GM18909 (cell line): ENCODE results near the gene GPC3.
"Not testable (repeated sequence)": the region's sequence is repeated elsewhere in the genome, so short reads cannot be mapped to it uniquely, and the experiment has no call there.

ENCODE experiments used
- ATAC-seq: cut with Tn5 transposase; IDR thresholded peaks from one replicate; pipeline ENCODE4 v1.9.1; 2021; ENCODE audit warnings: mild to moderate bottlenecking; ENCODE audit not compliant: unreplicated experiment, poor library complexity

Gene GPC3

DNA sequence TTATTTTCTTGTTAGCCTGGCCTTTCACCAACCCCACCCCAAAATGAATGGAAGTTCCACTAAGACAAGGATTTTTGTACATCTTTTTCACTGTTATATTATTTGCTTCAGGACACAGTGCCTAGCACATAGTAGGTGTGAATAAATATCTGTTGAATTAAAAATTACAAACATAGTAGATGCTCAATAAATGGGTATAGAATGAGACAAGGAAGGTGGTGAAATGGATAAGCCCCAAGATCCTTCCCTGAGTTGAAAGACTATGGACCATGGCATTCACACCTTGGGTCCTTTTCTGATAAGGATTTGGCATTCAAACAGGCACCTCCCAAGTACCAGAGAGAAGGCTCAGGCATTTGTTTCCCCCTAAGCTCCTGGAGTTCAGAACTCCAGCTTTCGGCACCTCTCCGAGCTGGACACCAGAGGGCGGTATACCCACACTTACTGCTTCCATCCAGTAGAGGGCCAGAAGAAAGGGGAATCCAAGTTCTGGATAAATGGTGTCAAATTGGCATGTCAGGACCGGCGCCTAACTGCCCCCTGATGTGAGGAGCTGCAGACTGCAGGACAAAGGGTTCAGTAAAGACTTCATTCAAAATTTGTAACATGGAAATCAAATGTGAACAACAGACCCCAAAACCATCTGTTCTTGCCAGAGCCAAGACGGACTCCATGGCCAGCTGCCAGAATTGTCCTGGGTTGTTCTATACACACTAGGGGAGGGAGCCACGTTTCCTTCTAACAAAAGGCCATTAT lies 193.0 kb downstream of the GPC3 start:
- peak; percentile 83 for ATAC-seq

DNA sequence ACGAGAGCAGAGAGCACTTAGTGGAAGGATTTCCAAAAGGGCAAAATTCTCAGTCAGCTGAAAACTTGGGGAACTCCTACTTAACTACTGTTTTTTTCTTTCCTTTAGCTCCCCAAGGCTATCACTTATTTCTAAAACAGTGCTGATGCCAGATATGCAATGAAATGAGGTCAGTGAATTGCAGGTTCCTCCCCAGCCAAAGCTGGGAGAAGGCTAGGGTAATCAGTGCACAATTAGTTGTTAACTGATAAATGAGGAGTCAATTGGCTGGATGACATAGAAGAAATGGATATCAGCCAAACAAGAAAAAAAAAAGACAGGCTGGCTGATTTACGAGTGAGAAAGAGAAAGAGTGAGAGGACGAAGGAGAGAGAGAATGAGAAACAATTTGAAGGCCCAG lies 195.6 kb downstream of the GPC3 start:
- ATAC-seq = no peak

DNA sequence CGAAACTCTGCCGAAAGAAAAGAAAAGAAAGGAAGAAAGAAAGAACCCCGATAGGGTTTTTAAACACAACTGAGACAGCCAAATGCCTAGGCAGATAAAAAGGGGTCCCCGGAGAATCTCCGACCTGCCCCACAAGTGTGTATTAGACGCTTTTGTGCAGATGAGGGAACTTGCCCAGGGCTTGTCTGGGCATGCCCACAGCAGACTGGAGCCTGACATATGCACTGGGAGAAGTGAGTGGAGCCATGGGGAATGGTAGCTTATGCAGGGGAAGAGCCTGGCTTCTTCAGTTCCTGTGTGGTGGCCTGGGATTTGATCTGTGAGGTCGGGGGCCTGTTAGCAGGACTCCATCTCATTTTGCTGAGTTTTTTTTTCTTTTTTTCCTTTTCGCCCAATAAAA lies 199.0 kb downstream of the GPC3 start:
- no peak for ATAC-seq

DNA sequence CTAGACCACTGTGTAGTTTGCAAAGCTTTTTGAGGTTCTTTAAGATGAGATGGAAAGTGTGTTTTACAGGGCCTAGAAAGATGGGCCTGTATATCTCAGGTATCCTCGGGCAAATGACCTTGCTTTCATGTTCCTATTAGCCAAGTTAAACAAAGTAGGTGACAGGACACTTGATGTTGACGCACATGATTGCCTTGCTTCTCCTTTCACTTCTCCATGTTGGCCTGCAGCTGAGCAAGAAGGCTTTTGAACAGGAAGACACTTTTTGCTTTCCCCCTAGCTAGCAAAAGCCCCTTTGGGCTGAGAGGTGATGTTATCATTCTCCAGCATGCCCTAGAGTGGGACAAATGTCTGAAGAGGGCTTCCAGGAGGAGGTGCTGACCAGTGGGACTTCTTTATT lies 202.1 kb downstream of the GPC3 start:
- peak; percentile 74 for ATAC-seq

DNA sequence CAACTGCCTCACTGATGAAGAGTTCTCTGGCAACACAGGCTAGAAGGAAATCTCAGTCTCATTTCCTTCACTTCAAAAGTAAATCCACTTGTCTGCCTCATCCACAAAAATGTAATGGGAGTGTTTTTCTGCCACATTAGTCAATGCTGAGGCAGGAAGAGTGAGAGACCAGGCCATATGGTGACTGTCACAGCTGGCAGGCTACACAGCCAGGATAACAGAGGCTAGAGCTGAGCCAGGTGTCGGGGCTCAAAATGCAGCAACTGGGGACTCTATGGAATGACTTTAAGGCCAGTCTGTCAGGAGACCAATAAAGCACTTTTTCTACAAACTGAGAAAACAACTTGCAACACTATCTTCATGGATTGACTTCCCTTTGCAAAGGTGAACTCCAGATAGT lies 204.2 kb downstream of the GPC3 start:
- no peak for ATAC-seq

DNA sequence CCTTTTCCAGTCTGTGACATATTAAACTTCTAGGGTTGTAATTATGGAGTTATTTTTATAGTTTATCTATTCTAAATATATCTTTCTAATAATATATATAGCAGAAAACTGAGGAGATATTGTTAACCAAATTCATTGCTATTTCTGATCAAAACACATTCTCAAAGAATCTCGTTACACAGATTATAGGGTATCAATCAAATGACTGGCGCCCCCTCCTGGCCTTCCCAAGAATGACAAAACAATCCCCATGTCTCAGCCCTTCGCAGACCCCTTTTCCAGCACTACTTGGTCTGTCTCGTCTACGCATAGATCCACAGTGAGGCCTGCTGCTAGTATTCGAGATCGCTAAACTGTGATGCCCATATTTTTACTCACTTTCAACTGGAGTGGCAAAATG lies 209.3 kb downstream of the GPC3 start:
- no peak for ATAC-seq

DNA sequence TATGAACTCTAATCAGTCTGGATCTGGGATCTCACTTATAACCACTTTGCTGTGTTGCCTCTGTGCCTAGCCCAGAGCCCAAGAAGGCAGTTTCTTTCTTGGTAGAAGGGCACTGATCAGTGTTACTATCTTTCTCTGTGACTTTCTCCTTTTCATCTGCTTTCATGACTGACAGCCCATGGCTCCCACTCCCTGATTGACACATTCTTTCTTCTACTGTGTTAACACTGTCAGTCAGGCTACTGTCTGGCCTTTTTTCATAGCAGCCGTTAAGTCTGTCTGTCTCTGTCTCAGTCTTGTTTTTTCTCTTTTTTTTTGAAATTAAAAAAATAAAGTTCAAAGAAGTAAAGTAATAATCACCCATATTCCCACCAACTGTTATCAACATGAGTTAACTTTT lies 210.6 kb downstream of the GPC3 start:
- no peak for ATAC-seq

DNA sequence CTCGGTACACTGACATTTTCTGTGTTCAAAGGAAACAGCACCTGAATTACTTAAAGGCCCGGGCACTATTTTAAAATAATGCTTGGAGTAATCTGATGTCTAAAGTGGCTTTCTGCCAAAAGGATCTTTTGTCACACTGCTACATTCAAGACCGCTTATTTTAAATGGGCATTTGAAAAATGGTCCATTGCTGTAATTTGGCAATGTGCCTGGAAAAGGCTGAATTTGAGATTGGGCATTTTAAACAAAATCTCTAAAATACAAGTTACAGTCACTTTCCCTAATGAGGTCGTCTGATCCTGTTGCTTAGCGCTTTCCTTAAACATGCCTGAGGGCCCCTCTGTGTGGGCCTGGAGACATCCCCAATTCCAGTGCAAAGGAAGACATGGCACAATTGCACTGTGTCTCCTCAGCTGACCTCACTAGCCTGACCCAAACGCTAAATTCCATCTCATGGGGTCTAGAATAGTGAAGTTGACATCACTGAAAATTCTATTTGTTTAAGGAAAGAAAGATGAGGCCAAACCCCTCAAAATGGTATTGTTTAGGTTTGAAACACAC lies 214.2 kb downstream of the GPC3 start:
- no peak for ATAC-seq

DNA sequence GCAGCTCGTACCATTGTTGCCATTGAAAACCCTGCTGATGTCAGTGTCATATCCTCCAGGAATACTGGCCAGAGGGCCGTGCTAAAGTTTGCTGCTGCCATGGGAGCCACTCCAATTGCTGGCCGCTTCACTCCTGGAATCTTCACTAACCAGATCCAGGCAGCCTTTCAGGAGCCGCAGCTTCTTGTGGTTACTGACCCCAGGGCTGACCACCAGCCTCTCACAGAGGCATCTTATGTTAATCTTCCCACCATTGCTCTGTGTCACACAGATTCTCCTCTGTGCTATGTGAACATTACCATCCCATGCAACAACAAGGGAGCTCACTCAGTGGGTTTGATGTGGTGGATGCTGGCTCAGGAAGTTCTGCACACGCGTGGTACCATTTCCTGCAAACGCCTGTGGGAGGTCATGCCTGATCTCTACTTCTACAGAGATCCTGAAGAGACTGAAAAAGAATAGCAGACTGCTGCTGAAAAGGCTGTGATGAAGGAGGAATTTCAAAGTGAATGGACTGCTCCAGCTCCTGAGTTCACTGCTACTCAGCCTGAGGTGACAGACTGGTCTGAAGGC lies 222.3 kb downstream of the GPC3 start:
- ATAC-seq = not testable (repeated sequence)

DNA sequence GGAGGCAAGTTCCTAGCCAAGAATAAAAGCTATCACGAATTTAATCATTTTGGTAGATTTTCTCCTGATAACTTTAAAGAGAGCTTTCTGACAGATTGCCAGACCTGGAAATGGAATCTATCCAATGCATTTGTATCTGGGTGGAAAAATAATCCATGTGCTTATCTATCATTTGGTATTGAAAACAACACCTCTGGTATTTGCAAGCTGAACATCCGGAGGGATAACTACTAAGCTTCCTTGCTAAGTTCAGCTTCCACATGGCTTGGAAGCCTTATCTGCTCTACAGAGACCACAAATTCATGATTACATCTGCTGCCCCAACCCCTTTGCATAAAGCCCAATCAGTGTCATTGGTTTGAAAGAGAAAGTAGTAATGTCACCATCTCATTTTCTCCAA lies 230.7 kb downstream of the GPC3 start:
- no peak for ATAC-seq

DNA sequence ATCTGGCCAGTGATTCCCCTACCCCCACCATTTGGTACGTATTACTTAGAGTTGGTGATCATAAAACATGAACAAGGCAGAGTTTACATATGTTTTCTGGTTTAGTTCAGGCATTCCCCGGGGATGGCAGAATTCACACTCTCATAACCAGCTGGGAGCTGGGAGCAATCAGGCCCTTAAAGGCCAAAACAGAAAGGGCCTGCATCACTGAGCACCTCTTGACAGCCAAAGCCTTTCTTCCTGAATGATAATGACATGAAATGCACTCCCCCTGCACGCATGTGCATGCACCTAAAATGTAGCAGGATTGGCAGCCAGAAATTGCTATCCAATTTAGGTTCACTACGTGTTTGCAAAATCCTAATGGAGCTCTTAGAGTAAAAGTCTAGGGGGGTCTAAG lies 235.4 kb downstream of the GPC3 start:
- ATAC-seq = no peak

DNA sequence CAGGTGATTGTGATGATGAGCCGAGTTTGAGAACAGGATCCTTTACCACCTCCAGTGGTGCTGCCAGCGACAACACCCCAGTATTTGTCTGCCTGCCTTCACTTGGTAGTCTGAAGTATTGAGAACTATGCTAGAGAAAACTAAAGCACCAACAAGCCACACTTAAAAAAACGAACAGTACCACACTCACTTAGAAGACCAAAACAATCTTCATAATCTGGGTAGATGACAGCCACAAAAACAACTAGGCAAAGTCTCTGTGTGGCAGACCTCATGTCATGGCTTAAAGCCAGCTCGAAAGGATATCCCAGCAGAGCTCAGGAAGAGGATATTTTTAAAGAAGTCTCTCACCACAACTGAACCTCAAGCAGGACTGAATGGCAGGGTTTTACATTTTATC lies 236.0 kb downstream of the GPC3 start:
- ATAC-seq = no peak

DNA sequence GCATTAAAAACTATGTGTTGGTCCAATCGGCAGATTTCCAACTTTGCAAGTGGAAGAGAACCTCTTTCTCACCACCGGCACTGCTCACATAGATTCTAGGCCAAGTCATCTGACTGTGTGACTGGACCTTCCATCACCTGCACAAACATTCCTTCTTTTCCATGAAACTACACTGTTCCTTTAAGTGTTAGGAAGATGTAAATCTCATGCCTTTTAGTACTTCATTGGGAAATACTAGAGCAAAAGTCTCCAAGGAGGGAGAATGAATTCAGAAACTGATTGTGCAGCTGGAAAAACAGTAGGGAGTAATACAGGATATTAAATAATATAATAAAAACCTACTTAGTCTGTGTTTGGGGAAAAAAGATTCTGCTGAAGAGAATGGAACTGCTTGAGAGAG lies 238.2 kb downstream of the GPC3 start:
- no peak for ATAC-seq

DNA sequence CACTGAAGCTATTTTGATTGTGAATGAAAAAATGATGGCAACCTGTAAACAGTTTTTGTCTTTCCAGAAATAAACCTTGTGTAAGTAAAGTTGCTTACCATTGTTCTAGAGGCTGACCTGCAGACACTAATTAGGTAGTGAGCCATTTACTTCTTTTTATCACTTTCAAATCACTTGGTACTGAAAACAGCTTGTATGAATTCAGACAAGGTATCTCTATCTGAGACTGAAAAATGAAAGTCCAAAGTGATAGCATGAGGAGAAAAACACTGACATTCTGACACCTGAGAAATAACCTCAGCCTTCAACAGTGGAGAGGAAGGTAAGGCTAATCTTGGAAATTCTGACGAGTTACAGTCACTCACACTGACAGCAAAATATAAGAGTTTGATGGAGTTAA lies 238.8 kb downstream of the GPC3 start:
- no peak for ATAC-seq

DNA sequence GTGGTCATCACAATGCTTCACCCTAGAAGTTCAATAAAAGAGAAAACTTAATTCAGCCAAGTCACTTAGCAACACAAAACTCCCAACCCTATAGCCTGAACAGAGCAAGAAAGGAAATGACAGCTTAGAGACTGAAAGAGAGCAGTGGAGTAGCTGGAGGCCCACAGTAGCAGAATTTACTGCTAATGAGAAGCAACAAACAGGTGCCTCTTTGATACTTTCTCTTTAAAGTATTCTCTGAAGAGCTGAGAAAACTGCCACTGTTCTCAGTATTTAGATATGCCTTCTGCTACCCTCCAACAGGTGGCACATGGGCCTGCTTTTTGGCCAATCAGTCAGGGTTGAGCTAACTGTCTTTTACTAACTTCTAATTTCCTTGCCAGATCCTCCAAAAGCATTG lies 240.0 kb downstream of the GPC3 start:
- ATAC-seq = peak; percentile 83

DNA sequence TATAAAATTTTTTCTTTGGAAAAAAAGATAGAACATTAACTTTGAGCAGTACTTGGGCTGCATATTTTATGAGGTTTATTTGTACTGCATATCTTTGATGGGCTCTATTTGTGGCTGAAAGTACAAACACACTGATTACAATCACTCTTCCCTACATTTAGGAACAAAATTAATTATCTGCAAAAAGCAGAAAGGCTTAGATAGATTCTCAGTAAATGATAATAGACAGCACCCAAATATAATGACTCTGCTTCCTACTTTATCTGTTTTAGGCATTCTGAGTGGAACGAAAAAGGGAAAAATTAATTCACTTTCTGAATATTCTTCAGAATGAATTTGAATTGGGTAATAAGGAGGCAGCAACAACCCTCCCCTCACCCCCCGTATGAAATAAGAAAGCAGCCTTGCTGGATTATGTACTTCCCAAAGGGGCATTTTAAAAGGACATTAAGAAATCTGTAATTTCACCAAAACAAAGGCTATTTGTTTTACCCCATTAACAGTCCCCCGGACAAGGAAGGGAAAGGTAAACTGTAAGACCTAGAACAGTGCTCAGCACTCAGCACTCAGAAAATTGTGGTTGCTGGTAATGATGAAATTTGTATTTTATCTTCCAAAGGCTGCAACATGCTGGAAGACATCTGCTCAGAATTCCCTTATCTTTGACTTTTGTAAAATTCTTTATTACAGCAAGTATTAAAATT lies 242.6 kb downstream of the GPC3 start:
- ATAC-seq = no peak

DNA sequence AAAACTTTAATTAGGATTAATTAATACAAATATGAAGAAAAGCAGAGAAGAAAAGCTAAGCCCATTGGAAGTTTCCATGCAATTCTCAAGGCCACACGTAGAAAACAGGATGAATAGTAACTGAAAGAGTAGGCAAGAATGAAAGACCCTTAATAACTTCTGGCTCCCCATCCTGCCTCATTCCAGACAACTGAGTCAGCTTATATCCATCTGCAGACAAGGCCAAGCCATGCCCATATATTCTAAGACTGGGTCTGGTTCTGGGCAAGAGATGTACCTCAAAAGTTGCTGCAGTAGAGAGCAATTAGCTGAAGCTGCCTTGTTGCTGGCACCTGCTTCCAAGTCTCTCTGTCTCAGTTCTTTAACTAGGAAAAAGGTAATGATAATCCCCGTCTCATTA lies 244.1 kb downstream of the GPC3 start:
- ATAC-seq = no peak

DNA sequence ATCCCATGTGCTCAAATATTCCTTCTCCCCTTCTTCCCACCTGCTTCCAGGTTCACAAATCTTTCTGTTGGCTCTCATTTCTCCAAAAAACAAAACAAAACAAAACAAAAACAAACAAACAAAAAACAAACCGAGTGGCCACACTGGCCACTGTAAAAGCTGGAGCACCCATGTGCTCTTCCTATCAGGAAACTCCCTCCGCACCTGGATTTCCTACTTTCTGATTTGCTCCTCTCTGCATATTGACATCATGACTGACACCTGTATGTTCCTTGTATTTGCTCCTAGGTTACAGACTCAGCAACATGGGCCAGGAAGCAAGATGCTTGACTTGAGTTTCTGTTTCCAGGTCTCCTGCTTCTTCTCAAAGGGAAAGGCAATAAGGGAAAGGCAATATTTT lies 258.8 kb downstream of the GPC3 start:
- no peak for ATAC-seq

DNA sequence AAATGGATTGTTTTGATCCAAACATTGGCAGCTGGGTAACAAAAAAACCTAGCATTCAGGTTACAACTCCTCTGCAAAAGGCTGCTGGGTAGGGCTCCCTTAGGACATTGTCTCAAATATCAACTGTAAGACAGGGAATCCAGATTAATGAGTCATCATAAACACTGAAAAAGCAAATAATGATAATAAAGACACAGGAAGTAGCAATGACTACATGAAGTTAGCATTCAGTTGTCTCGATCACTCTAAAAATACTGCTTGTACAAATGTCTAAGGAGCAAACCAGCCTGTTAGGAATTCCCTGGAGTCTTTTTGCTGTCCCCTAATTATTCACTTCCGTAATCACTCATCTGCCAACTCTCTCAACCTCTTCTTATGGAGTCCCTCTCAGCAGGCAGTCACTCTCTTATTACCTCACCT lies 259.2 kb downstream of the GPC3 start:
- ATAC-seq = no peak

DNA sequence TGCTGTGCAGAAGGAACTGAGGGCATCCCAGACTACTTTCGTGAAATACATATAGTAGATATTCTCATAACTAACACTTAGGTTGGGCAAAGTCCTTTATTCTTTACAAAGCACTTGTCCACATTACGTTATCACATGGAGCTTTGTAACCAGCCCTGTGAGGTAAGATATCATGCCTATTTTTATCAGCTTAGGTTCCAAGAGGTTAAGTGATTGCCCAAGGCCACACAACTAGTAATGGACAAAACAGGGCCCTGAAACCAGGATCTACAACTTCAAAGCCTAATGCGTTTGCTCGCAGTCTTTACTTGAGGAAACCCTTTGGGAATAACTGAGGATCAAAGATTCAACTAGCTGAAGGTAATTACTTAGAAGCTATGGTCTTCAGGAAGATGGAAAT lies 261.5 kb downstream of the GPC3 start:
- ATAC-seq = no peak

DNA sequence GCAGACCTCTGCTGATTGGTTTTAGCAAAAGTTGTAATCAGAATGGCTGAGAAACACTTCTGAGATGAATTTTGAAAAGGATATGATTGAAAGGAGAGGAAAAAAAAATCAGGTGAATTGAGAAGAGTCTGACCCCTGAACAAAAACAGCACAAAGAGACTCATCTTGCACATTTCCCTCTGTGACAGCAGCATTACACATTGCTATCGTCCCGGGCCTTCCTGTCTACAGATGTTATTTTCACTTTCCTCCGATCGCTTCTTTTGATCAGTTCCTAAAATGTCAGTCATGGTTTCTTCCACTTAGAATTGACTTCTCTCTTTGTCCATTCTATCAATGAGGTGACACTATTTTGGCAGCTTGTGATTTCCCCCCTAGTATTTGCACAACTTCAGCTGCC lies 262.6 kb downstream of the GPC3 start:
- ATAC-seq = no peak
